Endometrium (tissue), 2 donors: Measurements from ENCODE around the gene POLL.
A peak's percentile ranks its signal among the peaks of the same experiment; 100 is the strongest.
"Not testable (repeated sequence)": the region's sequence is repeated elsewhere in the genome, so short reads cannot be mapped to it uniquely, and the experiment has no call there.

ENCODE experiments used
- FAIRE-seq: peaks from 2 replicates; lab custom pipeline; 2012; peaks lifted over from hg19 to GRCh38; lab: Jason Lieb, UNC
- donor health status: control.
- donor health status: control.

The POLL gene

DNA sequence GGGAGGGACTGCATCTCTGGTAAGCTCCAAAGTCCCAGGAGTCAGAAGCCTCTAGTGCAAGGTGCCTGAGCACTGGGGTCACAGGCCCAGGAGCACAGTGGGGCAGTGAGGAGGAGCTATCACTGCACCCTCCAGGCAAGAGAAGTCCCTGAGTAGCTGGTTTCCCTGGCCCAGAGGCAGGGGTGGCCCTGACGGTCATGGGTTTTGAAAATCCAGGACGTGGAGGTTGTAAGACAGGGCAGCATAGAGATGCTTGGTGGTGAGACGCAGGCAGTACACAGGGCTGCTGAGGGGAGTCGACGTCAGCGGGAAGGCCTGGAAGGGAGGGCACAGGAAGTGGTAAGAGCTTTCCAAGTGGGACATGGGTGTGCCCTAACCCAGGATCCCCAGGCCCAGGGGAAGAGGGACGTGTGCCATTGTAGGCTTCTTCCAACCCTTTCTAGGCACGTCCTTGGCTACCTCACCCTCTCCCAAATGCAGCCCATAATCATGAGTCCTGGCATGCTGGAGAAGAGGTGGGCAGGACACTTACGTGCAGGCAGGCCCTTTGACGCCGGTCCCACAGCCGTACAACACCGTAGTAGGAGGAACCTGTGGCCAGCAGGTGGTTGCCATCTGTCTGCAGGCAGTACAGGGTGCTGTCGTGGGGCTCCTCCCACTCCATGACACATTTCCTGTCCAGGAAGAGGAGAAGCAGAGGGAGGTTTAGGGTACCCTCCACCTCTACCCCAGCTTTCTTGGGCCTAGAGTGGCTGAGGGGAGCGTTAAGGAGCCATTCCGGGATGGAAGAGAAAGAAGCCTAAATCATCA is 23.2 kb upstream of the POLL start:
- FAIRE-seq = no peak

DNA sequence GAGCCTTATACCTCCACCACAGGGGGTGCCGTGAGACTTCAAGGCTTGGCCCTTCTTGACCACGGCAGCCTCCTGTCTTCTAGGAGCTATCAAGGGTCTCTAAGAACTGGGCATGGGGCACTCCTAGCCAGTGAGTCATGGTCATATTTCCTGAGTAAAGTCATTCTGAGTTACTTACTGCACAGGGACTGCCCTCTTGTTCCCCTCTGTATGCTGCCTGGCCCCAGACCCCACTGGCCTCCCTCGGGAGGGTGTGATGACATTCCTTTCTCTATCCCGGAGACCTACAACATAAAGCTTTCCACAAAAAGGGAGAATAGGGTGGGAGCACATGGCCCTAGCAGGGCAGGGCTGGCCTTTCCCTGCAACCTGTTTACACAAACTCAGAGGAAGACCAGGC is 21.4 kb upstream of the POLL start:
- FAIRE-seq = no peak

DNA sequence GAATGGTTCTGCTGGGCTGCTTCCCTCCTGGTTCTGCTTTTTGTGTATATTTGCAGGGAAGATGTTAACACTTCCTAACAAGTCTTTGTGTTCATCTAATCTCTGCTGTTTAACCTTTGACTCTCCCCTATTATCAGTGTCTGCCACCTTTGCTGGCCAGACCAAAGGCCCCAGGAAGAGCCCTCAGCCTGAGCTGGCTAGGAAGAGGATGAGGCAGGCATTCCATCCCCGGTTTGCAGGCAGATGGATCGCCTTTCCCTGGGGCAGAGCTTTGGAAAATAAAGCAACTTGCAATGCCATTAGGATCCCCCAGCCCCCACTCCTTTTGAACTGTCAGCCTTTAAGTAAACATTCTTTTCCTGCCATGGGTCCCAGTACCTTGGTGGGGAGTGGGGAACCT is 19.1 kb upstream of the POLL start:
- FAIRE-seq = no peak

DNA sequence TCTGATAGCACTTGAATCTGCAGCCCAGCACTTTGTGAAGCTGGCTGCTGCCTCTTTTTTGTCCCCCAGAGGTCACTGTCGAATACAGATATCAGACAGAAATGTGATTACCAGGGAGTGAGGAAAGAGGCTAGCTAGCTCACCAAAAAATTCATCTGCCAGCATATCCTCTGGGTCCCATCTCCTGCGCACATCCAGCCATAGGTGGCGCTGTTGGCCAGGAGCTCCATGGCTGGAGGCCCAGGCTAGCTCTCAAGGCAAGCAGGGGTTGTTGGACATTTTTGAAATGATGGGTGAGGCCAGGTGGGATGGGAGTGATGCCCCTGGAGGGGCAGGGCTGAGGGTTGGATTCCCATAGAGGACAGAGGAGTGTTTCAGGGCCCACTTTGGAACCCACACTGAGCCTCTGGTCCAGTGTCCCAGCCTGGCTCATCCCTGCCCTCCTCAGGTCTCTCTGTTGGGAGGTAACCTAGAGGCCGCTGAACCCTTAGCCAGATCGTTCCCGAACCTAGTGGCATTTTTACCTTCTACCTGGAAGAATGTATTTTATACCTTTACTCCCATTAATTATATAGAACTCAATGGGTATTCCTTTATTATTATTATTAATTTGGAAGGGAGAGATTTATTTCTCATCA is 14.8 kb upstream of the POLL start:
- no peak for FAIRE-seq

DNA sequence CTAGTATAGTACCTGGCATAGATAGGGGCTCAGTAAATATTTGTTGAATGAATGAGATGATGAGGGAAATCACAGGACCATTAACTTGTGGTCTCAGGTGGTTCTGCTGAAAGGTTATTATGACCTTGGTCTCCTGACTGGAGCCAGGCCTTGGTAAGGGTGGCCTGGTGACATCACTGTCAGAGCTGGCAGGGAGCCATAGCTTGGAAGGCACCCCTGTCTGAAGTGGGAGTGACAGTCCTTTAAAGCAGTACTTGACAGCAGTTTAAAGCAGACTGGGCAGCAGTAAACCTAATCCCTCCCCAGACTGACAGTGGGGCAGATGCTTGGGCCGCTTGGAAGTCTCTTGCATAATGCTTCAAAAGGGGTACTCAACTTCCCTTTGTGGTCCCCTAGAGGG is 13.5 kb upstream of the POLL start:
- FAIRE-seq = no peak

DNA sequence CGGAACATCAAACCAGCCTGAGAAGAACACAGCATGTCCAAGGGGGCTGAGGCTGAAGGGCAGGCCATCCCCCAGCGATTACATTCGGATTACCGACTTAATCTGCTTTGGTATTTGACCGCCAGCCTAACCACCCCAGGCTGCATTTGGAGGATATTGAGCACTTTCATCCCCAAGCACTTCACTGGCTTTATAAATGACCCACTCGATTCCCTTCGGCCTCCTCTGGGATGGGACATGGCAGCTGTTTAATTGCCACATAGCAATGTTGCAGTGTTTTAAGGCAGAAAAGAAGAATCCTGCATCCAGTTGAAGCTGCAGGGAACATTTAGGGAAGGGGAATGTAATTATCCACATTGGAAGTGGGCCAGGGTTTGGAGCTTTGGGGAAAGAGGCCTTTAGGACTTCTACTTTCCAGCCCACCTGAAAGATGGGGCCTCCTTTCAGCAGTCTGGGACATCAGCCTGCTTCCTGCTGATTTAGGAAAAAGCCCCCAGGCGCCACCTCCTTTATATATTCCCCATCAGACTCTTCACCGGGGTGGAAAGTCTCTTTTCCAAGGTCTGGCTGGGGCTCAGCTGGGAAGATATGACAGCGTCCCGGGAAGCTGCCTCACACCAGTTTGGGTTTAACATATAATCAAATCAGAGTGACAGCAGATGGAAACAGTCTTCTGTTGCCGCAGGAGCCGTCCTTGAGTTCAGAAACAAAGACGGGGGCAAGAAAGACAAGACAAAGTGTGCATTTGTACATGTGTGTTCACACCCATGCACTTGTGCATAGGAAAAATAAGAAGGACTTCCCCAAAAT is 9.2 kb upstream of the POLL start:
- no peak for FAIRE-seq

DNA sequence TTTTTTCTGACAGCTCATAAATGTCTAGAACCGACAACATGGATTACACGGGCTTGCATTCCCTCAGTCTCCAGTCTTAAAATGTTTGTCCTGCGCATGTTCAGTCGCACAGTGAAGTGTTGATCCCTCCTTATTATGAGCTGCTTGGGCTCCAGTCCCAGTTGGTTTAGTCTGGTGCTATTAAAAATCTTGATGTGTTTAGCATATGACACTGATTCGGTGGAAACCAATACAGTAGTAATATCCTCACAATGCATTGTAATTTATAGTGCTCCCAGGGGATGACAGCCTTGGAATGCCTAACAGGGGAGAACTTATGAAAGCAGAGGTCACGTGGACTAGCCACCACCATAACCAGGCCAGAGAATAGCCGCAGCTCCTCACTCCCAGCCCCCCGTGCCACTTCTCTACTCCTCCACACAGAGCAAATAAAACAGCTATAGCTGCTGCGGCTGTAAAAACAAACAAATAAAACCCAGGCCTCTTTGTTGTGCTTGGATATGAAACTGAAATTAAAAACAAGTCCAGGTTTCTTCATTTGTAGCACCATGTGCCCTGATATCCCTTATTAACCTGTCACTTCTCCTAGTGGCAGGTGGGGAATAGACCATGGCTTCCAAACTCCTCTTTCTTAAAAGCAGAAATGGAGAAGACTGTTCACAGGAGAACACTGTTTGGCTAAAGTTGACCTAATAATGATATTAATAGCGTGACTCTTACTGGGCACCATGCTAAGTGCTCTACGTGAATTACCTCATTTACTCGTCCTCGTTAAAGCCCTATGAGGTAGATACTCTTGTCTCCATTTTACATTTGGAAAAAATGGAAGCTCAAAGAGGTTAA is 7.8 kb upstream of the POLL start:
- FAIRE-seq = peak; percentile 97

DNA sequence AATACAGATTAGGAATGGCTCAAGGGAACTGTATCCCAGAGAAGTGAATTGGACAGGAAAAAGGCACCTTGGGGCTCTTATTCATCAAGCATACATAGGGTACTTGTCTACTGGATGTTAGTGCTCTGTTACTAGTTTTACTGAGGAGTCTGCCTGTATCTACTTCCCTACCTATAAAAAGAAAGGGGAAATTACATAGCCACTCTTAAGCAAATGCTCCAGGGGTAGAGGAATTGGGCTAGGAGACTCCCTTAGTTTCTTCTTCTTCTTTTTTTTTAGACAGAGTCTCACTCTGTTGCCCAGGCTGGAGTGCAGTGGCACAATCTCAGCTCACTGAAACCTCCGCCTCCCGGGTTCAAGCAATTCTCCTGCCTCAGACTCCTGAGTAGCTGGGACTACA is 5.3 kb upstream of the POLL start:
- FAIRE-seq = not testable (repeated sequence)

DNA sequence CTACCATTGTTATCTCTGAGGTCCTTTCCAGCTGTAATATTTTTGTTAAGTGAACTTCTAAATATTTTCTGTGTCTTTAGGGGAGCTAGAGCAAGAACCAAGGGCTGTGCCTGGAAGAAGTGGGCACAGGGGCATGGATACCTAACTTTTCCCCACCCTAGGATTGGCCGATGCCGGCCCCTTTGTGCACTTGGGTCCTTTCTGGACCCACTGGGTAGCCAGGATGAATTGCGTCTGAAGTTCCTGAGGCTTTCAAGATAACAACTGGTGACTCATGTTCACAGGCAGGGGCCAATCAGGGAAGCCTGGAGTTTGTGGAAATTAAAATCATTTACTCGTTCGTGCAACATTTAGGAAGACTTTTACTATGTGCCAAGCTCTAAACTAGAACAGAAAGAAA is 822 bp upstream of the POLL start:
- no peak for FAIRE-seq

DNA sequence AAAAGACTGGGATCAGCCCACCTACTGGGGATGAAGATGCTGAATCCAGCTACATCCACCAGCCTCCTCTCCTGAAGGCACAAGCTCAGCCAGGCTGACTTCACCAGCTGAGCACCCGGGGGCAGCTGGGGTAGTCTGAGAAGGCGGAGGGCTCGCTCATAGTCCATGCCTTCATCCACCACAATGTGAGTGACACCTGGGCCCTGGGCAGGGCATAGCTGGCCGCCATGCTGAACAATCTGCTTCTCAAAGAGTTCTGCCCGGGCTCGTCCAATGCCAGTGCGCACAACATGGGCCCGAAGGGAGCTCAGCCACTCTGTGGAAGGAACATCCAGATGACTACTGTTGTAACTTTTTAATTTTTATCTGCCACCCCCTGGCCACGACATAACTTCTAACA is 2.2 kb downstream of the POLL start:
- no peak for FAIRE-seq

DNA sequence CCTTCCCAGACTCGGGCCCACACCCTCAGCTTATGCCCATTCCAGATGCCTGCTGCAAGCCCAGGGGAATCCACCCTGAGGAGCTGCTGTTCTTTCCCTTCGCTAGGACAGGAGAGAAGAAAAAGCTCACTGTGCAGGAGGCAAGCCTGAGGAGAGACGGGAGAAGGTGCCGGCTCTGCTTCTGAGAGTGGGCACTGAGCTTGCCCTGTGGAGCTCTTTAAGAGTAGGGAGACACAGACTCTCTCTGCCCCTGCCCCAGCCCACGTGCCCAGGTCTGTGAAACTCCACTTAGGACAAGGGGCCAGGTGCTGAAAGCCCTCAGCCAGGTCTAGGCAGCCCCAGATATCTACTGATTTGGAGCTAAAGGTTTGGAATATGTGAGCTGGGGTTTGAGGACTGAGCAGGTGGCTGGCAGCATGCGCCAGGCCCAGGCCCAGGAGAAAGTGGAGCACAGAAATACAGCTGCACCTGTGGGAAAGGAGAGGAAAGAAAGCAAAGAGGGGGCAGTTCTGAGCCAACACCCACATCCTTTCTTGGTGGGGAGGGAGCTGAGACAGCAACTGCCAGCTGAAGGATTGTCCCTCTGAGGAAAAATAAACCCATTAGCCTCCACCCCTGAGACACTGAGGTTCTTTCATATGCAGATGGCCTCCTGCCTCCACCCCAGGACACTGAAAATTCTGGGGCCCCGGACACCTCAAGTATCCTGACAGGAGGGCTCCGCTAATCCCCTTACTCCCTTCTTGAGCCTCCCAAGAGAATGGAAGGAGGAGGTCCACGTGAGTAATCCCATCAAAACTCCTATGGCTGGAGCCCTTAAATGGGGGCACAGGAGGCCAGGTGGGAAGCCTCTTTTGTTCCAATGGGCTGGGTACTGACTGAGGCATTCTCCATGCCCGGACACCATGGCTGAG is 7.3 kb downstream of the POLL start:
- FAIRE-seq = no peak

DNA sequence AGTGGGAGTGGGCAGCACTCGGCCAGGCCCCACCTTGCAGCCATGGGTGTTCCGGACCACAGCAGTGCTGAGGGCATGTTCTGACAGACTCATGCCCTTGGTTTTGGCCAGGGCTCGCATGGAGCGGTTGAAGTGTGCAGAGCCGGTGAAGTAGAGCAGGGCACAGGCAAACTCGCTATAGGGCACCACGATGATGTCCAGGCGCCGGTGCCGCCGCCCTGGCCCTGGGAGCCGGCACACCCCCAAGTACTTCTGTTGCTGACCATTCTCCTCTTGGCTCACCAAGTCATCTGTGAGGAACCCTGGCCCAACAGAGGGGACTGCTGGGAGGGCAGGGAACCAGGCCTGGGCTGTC is 8.6 kb downstream of the POLL start:
- FAIRE-seq = no peak

DNA sequence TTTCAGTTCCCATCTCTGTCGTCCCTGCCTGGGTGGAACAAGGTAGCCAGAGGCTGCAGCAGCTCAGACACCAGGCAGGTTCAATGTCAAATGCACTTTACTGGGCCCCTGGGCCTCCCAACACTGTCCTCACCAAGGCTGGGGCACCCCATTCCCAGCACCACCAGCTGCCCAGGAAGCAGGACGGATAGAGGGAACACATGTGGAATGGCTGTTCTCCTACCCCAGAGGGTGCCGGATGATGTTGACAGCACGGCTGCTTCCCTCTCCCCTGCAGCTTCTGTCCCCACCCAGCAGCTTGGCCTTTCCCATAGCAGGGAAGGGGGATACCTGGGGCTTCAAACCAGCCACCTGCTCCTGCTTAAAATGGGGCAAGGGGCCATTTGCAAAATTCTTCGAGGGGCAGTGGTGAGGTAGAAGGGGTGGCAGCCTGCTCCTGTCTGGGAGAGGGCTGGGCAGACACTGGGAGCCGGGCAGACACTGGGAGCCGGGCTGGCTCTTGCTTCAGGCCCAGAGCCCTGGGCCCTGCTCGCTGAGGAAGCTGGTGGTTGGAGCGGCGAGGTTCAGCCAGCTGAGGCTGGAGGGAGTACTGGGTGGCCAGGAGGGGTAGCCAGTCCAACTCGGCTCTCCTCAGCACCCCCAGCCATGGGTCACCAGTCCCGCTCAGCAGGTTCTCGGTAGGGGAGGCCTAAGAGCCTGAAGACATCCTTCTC is 9.1 kb downstream of the POLL start:
- no peak for FAIRE-seq

DNA sequence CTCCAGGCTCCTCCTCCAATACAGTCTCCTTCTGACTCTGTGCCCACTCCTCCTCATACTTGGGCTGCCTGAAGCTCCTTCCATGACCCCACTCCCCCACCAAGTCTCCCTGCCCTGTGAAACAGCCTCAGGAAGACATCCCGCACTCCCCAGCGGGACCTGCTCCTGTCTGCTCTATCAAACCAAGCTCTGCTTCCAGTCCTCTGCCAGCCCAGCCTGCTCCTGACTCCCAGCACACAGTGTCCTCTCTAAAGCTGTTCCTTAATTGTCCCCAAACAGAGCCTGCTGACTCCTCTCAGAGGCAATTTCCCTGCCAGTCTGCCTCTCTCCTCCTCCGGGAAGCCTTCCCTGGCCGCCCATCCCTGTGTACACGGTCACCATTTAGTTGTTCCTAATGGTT is 9.9 kb downstream of the POLL start:
- no peak for FAIRE-seq

DNA sequence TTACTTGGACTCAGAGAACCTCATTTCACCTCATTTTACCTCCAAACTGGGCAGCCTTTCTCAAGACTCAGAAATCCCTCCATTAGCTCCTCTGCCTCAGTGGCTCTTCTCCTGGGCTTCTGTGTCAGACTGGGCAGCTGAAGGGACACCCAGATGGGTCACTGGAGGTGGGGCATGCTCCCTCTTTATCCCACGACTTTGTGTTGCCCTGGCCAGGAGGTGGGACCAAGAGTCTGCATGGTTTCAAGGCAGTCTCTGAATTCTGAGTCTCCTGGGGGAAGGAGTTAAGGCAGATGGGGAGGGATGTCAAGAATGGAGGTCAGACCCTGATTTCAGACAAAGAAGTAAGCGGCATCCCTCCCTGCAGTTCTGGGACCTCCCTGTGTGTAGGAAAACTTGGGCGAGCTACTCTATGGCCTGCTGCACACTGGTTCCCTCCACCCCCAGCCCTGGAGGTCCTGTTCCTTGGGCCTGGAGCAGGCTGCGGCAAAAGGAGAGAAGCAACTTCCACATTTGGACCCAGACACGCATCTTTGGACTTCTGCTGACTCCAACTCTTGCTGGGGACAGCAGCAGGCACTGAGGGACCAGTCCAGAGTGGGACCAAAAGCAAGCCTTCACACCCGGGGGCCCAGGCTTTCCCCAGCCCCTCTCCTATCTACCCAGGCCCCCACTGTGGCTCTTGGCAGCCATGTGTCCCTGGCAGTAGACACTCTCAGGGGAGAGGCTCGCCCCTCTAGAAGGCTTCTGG is 10.8 kb downstream of the POLL start:
- no peak for FAIRE-seq

DNA sequence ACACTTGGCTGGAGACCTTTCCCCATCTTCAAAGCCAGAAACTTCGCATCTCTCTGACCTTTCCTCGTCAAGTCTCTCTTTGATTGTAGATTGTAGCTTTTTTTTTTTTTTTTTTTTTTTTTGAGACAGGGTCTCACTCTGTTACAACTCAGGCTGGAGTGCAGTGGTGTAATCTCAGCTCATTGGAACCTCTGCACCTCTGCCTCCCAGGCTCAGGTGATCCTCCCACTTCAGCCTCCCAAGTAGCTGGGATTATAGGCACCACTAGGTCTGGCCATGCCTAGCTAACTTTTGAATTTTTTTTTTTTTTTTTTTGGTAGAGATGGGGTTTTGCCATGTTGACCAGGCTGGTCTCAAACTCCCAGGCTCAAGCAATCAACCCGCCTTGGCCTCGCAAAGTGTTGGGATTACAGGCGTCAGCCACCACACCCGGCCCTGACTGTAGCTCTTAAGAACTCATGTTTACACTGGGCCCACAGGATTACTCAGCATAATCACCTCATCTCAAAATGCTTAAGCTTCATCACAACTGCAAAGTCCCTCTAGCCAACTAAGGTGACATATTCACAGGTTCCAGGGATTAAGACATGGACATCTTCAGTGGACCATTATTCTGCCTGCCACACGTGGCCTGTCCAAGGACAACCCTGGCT is 11.7 kb downstream of the POLL start:
- no peak for FAIRE-seq

DNA sequence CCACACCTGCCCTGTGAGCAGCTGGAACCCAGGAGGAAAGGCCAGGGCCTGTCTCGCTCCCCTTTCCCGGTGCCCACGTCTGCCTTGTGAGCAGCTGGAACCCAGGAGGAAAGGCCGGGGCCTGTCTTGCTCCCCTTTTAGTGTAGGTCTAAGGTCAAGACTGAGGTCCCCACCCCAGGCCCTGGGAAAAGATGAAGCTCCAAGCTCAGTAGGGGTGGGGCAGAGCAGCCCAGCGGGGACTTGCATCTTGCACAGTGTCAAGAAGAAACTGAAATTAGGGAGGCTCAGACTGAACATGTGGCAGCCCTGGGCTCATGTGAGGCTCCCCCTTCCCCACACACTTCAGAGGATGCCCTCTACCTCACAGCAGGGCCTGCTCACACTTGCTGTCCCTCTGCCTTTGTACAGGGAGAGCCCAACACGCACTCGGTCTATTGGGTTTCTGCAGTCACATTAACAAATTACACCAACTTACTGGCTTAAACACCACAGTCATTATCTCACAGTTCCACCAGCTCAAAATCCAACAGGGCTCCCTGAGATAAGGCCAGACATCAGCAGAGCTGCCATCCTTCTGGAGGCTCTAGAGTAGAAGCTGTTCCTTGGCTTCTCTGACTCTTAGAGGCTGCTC is 12.4 kb downstream of the POLL start:
- no peak for FAIRE-seq

DNA sequence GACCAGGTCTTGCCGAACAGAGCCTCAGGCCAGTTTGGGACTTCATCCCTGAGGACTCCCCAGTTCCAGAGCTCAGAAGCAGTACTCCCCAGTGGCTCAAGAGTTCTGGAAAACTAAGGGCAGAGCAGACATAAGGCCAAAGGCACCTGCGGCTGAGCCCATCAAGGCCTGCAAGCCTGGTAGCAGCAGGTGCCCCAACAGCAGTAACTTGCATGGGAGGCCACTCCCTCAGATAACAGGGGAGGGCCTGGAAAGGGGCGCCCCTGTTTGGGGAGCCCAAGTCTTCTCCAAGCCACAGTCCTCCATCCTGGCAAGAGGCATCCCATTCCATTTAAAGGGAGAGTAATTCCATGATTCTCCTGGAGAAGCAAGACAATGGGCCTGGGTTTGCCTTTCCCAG is 13.0 kb downstream of the POLL start:
- FAIRE-seq = no peak
